ENCODE measurements around the gene PLEKHD1. TPM values are rescaled to one million over a fixed set of nuclear protein-coding genes. Genes with fewer than 3 reads are reported as not detected.

PLEKHD1 gene
- total and polyA plus RNA-seq, 2 donors (not counting 1 experiment from before 2014, with no cell fraction given) = 0.12 TPM

DNA sequence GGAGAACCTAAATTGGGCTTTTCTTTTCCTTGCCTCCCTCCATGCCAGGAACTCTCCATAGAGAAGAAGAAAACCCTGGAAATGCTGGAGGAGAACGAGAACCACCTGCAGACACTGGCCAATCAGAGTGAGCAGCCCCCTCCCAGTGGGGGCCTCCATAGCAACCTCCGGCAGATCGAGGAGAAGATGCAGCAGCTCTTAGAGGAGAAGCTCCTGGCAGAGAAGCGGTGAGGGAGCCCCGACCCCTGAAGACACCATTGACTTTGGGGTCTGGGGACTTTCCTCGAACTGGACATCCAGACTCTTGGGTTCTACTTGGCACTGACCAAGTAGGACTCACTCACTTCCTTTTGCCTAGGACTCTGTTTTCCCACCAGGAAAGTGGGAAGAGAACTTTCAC lies 41.4 kb downstream of the PLEKHD1 start:
- Histone ChIP-seq H3K27ac (ENCODE audit: low read length in 2 of 2) (no peak overlapping the region), H4K20me1 (ENCODE audit: control insufficient read depth, insufficient read depth, low read length, poor library complexity, severe bottlenecking) (no peaks in the 10 kb centered on the region), H3K4me2 (replicated peaks; ENCODE audit: low read depth, low read length, poor library complexity, severe bottlenecking) (no peak overlapping the region), H2AFZ (ENCODE audit: insufficient read depth, low read depth, low read length, poor library complexity, severe bottlenecking) (no peak overlapping the region), H3K36me3 (replicated peaks in 1 of 2; ENCODE audit: control extremely low read depth in 1 of 2, control insufficient read depth in 1 of 2, extremely low read depth in 1 of 2, insufficient read depth in 2 of 2, low read length in 1 of 2) (no peaks in the 10 kb centered on the region), H3K9me3 (ENCODE audit: control extremely low read depth in 1 of 3, control insufficient read depth in 2 of 3, insufficient read depth in 1 of 3, low read length in 2 of 3) (no peaks in the 10 kb centered on the region), H3K79me2 (ENCODE audit: control insufficient read depth, insufficient read depth, low read length) (no peaks in the 10 kb centered on the region), H3K4me1 (ENCODE audit: control insufficient read depth in 2 of 2, insufficient read depth in 2 of 2, low read length in 2 of 2) (no peaks in the 10 kb centered on the region), H3K9ac (ENCODE audit: low read length) (no peak overlapping the region), H3K27me3 (replicated peaks in 1 of 4; ENCODE audit: control extremely low read depth in 1 of 4, control insufficient read depth in 3 of 4, insufficient read depth in 4 of 4, low read length in 3 of 4) (peaks cover 0 to 12% (median 0%) of the 10 kb centered on the region in 4 experiments), H3K4me3 (ENCODE audit: control extremely low read depth in 1 of 5, extremely low read depth in 1 of 5, insufficient read depth in 1 of 5, low read depth in 2 of 5, low read length in 4 of 5) (no peak overlapping the region)
- H3K9me3 Mint-ChIP-seq (ENCODE audit: insufficient read depth) = no peaks in the 10 kb centered on the region
- ATAC-seq (ENCODE audit: low read depth) (no peak), DNase-seq (no peak)
- TF ChIP-seq, protein P1, sequence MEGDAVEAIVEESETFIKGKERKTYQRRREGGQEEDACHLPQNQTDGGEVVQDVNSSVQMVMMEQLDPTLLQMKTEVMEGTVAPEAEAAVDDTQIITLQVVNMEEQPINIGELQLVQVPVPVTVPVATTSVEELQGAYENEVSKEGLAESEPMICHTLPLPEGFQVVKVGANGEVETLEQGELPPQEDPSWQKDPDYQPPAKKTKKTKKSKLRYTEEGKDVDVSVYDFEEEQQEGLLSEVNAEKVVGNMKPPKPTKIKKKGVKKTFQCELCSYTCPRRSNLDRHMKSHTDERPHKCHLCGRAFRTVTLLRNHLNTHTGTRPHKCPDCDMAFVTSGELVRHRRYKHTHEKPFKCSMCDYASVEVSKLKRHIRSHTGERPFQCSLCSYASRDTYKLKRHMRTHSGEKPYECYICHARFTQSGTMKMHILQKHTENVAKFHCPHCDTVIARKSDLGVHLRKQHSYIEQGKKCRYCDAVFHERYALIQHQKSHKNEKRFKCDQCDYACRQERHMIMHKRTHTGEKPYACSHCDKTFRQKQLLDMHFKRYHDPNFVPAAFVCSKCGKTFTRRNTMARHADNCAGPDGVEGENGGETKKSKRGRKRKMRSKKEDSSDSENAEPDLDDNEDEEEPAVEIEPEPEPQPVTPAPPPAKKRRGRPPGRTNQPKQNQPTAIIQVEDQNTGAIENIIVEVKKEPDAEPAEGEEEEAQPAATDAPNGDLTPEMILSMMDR (IDR thresholded peaks at IDR 0.05) = no peak
- no peak for TF ChIP-seq EZH2 (IDR thresholded peaks at IDR 0.05; ENCODE audit: borderline replicate concordance, insufficient read depth, low read depth, low read length, poor library complexity, severe bottlenecking)
- intact Hi-C loops (cut with micrococcal nuclease) = no loop called here
- 78% methylated on average over 6 of the region's 6 CpGs for WGBS (ENCODE audit: insufficient coverage)
- no peaks in the 10 kb centered on the region for H3K4me1 Mint-ChIP-seq
- no peak overlapping the region for H3K4me3 Mint-ChIP-seq
- POLR2A ChIA-PET = no interaction called here
- H3K27ac Mint-ChIP-seq = no peak overlapping the region
- CTCF ChIA-PET = interaction anchor here (0.6 kb wide), 1 partner anchor 144 kb away, joined by 3 read pairs; no protein-coding TSS in a partner anchor
- H3K27me3 Mint-ChIP-seq = peaks cover 28% of the 10 kb centered on the region

GRCh38 chr14:69527635-69528034 lies 43.1 kb downstream of the PLEKHD1 start:
- no peaks in the 10 kb centered on the region for H3K9me3 Mint-ChIP-seq (ENCODE audit: insufficient read depth)
- H3K4me1 Mint-ChIP-seq = no peaks in the 10 kb centered on the region
- no peak for TF ChIP-seq EZH2 (IDR thresholded peaks at IDR 0.05; ENCODE audit: borderline replicate concordance, insufficient read depth, low read depth, low read length, poor library complexity, severe bottlenecking)
- TF ChIP-seq, protein P1 (IDR thresholded peaks at IDR 0.05) = no peak

More at GRCh38 chr14:69527635-69528034, 43.1 kb downstream of the PLEKHD1 start:
- DNase-seq (no peak), ATAC-seq (ENCODE audit: low read depth) (no peak)
- ChIA-PET CTCF (no interaction called here), POLR2A (no interaction called here)
- H3K9me3 ChIP-seq (ENCODE audit: control extremely low read depth in 1 of 3, control insufficient read depth in 2 of 3, insufficient read depth in 1 of 3, low read length in 2 of 3) = no peaks in the 10 kb centered on the region
- Mint-ChIP-seq H3K27me3 (peaks cover 28% of the 10 kb centered on the region), H3K4me3 (no peak overlapping the region), H3K27ac (no peak overlapping the region)
- peaks cover 0 to 3% (median 1%) of the 10 kb centered on the region in 4 experiments for H3K27me3 ChIP-seq (replicated peaks in 1 of 4; ENCODE audit: control extremely low read depth in 1 of 4, control insufficient read depth in 3 of 4, insufficient read depth in 4 of 4, low read length in 3 of 4)
- 99% methylated on average over 10 of the region's 14 CpGs for WGBS (ENCODE audit: insufficient coverage)
- no peaks in the 10 kb centered on the region for H3K79me2 ChIP-seq (ENCODE audit: control insufficient read depth, insufficient read depth, low read length)
- H3K4me2 ChIP-seq (replicated peaks; ENCODE audit: low read depth, low read length, poor library complexity, severe bottlenecking) = no peak overlapping the region
- intact Hi-C loops (cut with micrococcal nuclease) = no loop called here
- no peak overlapping the region for H2AFZ ChIP-seq (ENCODE audit: insufficient read depth, low read depth, low read length, poor library complexity, severe bottlenecking)
- no peaks in the 10 kb centered on the region for H3K4me1 ChIP-seq (ENCODE audit: control insufficient read depth in 2 of 2, insufficient read depth in 2 of 2, low read length in 2 of 2)
- no peak overlapping the region for H3K9ac ChIP-seq (ENCODE audit: low read length)
- no peaks in the 10 kb centered on the region for H3K36me3 ChIP-seq (replicated peaks in 1 of 2; ENCODE audit: control extremely low read depth in 1 of 2, control insufficient read depth in 1 of 2, extremely low read depth in 1 of 2, insufficient read depth in 2 of 2, low read length in 1 of 2)
- no peaks in the 10 kb centered on the region for H4K20me1 ChIP-seq (ENCODE audit: control insufficient read depth, insufficient read depth, low read length, poor library complexity, severe bottlenecking)
- H3K4me3 ChIP-seq (ENCODE audit: control extremely low read depth in 1 of 5, extremely low read depth in 1 of 5, insufficient read depth in 1 of 5, low read depth in 2 of 5, low read length in 4 of 5) = no peak overlapping the region
- H3K27ac ChIP-seq (ENCODE audit: low read length in 2 of 2) = no peak overlapping the region

All from B cell (primary cell).